ENCODE results near the gene EXOG.

GRCh38 chr3:38460377-38461270 is 35.5 kb upstream of the EXOG start:
- TF ChIP-seq EP300 (IDR thresholded peaks at IDR 0.05) (no peak), CTCF (IDR thresholded peaks at IDR 0.05) (no peak), POLR2A (IDR thresholded peaks at IDR 0.05) (no peak), POLR2AphosphoS5 (IDR thresholded peaks at IDR 0.05) (no peak)
